ENCODE measurements around the gene ST8SIA6.

DNA sequence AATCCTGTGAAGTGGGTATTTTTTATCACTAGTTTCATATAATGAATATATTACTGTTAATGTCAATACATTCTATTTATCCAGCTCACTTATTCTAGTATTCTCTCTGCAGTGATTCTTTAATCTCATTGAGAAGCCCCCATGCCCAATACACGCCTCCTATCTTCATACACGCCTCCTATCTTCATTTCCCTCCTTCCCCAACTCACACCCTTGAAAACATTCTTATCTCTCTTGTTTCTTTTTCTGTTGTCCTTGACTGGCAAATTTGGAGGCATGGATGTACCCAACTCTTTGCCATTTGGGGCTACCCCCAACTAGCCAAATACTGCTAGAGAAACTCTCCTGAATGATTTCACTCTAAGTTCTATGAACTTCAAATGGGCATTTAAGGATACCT is 40.5 kb downstream of the ST8SIA6 start:
- TF ChIP-seq EP300 (IDR thresholded peaks at IDR 0.05; ENCODE audit: borderline replicate concordance) (no peak), TAF1 (IDR thresholded peaks at IDR 0.05; ENCODE audit: low read depth) (no peak), RAD21 (IDR thresholded peaks at IDR 0.05; ENCODE audit: low read depth) (no peak), MAX (IDR thresholded peaks at IDR 0.05) (no peak), EGR1 (IDR thresholded peaks at IDR 0.05) (no peak), TCF12 (IDR thresholded peaks at IDR 0.05; ENCODE audit: low read depth) (no peak), CEBPB (IDR thresholded peaks at IDR 0.05) (no peak)
- TF ChIP-seq, protein P1, sequence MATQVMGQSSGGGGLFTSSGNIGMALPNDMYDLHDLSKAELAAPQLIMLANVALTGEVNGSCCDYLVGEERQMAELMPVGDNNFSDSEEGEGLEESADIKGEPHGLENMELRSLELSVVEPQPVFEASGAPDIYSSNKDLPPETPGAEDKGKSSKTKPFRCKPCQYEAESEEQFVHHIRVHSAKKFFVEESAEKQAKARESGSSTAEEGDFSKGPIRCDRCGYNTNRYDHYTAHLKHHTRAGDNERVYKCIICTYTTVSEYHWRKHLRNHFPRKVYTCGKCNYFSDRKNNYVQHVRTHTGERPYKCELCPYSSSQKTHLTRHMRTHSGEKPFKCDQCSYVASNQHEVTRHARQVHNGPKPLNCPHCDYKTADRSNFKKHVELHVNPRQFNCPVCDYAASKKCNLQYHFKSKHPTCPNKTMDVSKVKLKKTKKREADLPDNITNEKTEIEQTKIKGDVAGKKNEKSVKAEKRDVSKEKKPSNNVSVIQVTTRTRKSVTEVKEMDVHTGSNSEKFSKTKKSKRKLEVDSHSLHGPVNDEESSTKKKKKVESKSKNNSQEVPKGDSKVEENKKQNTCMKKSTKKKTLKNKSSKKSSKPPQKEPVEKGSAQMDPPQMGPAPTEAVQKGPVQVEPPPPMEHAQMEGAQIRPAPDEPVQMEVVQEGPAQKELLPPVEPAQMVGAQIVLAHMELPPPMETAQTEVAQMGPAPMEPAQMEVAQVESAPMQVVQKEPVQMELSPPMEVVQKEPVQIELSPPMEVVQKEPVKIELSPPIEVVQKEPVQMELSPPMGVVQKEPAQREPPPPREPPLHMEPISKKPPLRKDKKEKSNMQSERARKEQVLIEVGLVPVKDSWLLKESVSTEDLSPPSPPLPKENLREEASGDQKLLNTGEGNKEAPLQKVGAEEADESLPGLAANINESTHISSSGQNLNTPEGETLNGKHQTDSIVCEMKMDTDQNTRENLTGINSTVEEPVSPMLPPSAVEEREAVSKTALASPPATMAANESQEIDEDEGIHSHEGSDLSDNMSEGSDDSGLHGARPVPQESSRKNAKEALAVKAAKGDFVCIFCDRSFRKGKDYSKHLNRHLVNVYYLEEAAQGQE (IDR thresholded peaks at IDR 0.05; ENCODE audit: low read depth) = no peak
